CD4-positive, alpha-beta T cell treated with Interleukin-6 for 4 hours (primary cell): ENCODE measurements around the gene ANKLE2.
A peak's percentile ranks its signal among the peaks of the same experiment; 100 is the strongest.
"Not testable (repeated sequence)": the region's sequence is repeated elsewhere in the genome, so short reads cannot be mapped to it uniquely, and the experiment has no call there.

ENCODE experiments used
- DNase-seq: peaks from one replicate; pipeline ENCODE4 v3.0.0-alpha.2; 2020; ENCODE audit warnings: mixed read lengths

The ANKLE2 gene

DNA sequence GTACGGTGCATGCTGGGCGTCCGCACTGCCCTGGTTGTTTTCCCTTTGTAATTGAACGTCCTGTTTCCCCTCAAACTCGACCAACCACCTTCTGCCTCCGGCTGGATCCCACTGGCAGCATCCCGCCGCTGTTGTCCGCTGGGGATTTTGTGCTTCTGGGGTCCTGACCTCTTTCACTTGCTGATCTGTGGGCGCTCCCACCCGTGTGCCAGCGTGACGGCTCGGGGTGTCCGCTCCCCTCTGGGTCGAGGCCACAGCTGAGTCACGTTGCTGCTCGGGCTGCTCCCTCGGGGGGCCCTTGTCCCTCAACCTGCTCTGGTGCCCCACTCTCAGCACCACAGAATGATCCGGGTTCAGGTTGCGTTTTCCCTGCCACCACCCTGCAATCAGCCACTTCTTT, 43.0 kb downstream of the ANKLE2 start:
- DNase-seq, result no peak

DNA sequence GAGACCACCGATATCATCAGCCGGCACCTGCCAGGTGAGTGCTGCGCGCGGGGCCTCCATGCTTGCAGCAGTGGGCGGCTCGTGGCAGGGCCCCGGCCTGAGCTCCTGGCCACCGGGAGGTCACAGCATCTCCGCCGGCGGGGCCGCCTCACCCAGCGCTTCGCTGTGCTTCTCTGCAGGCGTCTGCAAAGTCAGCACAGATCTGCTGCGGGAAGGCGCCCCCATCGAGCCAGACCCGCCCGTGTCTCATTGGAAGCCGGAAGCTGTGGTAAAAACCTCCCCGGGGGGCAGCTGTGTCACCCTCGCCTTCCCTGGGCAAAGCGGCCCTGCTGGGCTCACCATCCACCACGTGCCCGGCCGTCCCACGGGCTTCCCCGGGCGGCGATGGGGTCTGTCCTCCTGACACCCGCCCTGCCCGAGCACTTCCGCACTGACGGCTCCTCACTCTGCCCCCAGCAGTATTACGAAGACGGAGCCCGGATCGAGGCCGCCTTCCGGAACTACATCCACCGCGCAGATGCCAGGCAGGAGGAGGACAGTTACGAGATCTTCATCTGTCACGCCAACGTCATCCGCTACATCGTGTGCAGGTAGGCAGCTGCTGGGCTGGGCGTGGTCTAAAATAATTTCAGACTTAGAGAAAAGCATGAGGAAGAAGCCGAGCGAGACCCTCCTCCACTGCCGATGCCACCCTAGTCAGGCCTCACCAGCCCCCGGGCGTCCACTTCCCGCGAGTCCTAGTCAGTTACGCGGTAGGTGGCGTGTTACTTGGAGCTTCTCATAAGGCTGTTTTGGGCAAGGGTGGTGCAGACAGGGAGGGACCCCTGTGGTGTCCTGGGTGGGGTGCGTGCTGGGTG, 43.9 kb downstream of the ANKLE2 start:
- DNase-seq, result no peak

DNA sequence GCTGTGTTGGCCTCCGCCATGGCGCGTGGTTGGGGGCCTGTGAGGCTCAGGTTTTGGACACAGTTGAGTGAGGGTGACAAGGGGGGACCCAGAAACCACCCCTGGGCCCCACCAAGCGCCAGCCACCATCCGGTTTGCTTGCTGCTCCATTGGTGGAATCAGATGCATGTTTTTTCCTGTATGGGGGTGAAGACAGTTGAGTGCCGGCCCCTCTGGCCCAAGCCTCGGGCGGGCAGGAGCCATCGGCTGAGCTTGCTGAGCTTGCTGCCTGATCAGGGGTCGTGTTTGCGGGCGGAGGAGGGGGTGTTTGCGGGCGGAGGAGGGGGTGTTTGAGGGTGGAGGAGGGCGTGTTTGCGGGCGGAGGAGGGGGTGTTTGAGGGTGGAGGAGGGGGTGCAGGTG, 44.6 kb downstream of the ANKLE2 start:
- no peak for DNase-seq

DNA sequence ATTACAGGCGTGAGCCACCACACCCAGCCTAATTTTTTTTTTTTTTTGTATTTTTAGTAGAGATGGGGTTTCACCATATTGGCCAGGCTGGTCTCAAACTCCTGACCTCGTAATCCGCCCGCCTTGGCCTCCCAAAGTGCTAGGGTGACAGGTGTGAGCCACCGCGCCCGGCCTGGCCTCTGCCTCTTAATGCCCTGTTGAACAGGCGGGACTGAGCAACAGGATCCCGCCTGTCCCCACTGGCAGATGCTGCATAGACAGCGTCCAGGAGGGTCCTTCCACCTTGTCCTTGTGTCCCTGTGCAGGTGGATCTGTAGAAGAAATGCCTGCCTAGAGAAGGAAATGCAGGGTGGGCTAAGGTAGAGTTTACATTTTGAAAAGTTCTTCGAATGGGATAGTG, 45.3 kb downstream of the ANKLE2 start:
- DNase-seq, result no peak

DNA sequence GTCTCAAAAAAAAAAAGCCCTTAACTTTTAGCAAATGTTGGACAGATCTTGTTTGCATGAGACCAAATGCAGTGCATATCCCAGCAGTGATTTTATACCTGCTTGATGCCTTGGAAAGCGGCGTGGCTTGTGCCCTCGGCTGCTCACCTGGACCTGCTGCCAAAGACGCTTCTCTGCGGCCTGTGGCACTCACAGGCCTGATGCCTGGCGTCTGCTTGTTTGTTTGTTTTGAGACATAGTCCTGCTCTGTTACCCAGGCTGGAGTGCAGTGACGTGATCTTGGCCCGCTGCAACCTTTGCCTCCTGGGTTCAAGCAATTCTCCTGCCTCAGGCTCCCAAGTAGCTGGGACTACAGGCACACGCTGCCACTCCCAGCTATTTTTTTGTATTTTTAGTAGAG, 45.8 kb downstream of the ANKLE2 start:
- DNase-seq, result no peak

DNA sequence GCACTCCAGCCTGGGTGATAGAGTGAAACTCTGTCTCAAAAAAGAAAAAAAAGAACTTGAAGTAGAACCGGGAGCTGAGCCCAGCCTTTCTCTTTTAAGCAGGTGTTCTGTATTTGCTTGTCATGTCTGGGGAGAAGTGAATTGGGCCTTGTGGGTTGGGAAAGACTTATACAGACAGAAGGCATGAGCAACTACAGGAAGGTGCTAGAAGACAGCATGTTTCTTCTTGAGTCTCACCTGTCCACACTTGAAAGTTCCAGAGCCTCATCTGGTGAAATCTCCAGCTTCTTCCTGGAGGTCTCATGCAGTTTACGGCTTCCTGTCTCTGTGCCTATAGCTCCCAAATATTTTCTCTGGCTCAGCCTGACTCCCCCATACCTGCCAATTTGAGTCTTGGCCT, 48.5 kb downstream of the ANKLE2 start:
- DNase-seq, result no peak

DNA sequence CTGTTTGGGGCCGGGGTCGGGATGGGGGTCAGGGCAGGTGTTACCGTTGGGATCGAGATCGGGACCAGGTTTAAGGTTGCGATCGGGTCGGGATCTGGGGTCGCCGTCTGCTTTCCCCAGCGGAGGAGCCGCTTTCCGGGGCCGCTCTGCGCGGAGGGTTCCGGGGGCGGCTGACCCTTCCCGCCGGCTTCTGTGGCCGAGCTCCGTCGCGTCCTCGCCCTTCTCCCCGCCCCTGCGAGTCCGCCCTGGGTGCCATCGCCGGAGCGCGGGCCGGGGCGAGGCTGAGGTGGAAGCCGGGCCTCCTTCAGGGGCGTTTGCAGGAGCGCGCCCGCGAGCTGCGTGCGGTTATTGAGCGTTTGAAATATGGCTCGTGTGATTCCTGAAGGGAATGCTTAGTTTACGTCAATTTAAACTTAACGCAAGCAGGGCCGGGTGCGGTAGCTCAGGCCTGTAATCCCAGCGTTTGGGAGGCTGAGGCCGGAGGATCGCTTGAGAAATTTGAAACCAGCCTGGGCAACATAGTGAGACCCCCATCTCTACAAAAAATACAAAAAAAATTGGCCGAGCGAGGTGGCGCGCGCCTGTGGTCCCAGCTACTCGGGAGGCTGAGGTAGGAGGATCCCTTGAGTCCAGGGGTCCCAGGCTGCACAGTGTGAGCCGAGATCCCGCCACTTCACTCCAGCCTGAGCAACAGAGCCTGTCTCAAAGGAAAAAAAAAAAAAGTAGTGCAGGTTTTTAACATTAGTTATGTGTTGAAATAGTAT, 50.4 kb downstream of the ANKLE2 start:
- peak; percentile 12 for DNase-seq

DNA sequence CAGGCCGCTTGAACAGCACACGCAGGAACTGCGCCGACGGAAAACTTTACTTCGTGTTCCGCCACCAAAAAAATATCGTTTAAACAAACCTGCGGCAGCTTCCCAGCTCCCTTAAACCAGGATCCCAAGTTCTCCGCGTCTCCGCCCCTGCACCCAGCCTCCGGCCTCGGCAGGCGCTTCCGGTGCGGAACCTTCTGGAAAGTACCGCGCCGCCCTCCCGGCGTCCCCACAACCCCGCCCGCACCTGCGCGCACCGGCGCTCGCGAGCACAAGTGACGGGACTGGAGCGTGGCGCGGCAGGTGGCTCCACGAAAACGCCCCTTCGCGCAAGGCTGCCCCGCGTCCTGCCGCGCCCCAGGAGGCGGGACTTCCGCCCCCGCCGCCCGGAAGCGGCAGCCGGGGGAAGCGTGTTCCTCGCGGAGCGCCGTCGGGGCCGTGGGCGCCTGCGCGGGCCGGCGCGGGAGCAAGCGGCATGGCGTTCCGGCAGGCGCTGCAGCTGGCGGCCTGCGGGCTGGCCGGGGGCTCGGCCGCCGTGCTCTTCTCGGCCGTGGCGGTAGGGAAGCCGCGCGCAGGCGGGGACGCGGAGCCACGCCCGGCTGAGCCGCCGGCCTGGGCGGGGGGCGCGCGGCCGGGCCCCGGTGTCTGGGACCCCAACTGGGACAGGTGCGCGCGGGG, 51.1 kb downstream of the ANKLE2 start, which contains the start of gene PGAM5:
TSS of gene PGAM5 (plus strand) at position 438 of the 675 bp plus-strand sequence. CDS start at position 473, 35 bp downstream.
- peak; percentile 95 for DNase-seq

DNA sequence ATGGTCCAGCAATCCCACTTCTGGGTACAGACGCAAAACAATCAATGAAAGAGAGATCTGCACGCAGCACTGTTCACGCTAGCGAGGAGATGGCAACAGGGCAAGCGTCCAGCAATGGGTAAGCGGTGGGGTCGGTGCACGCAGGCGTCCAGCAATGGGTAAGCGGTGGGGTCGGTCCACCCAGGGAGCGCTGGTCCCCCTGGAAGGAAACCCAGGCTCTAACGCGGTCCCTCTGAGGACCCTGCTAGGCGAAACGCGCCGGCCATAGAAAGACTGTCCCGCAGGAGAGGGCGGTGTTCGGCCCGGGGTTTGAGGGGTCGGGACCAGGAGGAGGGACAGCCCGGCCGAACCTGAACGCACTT, 51.6 kb downstream of the ANKLE2 start:
- DNase-seq, result no peak

DNA sequence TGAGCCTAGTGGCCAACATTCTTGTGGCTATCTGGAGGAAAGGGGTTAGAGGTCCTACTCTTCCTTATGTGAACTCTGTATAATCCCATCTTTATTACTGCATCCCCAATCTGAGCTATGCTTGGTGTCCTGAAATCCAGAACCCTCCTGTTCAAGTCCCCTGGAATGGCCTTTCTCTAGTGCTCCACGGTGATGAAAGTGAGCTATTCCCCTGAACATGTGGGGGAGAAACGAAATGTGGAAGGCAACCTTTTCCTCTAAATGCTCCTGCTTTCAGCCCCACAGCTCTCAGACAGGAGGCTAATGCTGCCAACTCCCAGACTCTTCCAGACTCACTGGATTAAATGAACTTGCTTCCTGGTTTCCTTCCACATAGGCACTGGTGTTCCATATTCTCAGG, 53.5 kb downstream of the ANKLE2 start:
- DNase-seq, result no peak

DNA sequence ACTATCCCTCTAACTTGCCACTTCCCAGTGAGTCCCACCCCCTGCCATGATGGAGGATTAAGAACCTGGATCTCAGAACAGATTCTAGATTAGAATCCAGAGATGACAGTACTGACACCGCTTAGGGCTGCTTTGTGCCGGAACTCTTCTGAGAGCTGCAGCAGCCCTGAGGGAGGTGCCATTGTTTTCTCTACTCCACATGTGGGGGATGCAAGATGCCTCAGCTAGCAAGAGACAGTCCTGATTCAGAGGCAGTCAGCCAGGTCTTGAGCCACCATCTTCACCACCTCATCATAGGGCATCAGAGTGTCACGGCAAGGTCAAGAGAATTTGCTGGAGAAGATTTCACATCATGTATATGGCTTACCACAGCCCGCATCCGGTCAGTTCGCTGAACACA, 54.4 kb downstream of the ANKLE2 start:
- no peak for DNase-seq

DNA sequence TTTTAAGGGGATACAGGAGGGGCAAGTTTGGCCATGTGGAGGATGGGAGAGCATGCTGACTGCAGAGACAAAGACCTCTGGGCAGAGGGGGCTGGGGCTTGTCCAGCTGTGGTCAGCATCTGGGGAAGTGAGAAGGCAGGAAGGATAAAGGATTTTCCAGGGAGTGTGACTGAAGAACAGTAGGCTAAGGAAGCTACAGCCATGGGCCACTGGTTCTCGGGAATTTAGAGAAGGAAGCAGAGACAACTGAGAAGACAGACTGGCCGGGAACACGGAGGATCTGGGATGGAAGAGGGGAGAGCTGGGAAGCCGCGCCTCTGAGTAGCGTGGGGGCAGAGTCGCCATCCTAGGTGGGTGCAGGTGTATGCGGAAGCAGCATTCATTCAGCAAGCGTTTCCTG, 58.0 kb downstream of the ANKLE2 start:
- no peak for DNase-seq

DNA sequence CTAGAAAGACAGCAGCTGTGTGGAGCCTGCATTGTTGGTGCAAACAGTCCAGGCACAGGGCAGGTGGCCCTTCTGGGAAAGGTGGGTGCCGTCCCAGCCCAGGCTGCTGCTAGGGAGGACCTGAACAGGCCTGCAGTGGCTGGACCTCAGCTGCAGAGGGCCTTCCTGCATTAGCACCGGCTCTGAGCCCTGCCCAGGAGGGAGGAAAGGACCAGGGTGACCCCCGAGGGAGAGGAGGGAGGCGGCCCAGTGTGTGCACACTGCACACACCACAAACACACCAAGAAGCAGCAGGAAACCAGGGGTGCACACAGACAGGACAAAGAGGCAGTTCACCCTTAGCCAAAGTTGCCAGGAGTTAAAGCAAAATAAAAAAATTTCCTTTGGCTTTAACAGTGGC, 59.0 kb downstream of the ANKLE2 start:
- DNase-seq, result no peak

DNA sequence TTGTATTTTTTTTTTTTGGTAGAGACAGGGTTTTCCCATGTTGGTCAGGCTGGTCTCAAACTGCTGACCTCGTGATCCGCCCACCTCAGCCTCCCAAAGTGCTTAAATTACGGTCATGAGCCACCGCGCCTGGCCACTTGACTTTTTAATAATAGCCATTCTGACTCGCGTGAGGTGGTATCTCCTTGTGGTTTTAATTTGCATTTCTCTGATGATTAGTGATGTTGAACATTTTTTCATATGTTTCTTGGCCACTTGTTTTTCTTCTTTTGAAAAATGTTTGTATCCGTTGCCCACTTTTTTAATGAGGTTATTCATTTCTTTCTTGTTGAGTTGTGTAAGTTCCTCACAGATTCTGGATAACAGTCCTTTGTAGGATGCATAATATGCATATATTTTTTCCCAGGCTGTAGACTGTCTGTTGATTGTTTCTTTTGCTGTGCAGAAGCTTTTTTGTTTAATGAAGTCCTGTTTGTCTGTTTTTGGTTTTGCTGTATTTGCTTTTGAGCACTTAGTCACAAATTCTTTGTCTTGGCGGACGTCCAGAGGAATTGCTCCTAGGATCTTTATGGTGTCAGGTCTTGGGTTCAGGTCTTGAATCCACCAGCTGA, 61.3 kb downstream of the ANKLE2 start:
- no peak for DNase-seq

DNA sequence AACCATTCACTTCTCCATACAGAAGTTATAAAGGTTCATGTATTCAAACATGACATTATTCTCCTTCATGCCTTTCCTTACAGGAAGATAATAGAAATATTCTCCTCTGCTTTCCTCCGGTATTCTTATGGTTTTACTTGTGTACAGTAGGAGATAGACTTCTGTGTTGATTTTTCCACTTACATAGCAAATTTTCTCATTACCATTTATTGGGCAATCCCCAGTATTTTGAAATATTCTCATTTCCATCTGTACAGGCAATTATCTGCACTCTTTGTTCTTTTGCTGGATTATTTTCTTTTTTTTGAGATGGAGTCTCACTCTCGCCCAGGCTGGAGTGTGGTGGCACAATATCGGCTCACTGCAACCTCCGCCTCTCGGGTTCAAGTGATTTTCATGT, 63.3 kb downstream of the ANKLE2 start:
- no peak for DNase-seq

DNA sequence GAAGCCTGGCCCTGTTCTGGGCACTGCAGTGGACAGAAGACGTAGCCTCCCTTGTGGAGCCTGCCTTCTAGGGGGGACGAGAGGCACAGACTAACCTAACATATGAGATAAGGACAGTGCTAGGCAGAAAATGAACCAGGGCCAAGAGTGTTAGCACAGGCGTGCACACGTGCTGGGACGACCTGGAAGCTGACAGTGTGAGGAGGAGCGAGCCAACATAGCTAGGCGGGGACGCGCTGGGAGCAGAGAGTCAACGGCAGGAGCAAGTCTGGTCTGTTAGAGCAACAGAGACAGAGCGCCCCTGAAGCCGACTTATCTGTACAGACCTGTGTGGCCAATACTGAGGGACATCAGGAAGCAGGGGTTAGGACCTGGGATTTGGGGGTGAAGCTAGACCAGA, 66.2 kb downstream of the ANKLE2 start:
- DNase-seq, result no peak

DNA sequence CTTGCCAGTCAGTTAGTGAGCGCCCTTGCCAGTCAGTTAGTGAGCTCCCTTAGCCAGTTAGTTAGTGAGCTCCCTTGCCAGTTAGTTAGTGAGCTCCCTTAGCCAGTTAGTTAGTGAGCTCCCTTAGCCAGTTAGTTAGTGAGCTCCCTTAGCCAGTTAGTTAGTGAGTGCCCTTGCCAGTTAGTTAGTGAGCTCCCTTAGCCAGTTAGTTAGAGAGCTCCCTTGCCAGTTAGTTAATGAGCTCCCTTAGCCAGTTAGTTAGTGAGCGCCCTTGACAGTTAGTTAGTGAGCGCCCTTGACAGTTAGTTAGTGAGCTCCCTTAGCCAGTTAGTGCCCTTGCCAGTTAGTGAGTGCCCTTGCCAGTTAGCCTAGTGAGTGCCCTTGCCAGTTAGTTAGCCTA, 66.7 kb downstream of the ANKLE2 start:
- DNase-seq, result not testable (repeated sequence)

DNA sequence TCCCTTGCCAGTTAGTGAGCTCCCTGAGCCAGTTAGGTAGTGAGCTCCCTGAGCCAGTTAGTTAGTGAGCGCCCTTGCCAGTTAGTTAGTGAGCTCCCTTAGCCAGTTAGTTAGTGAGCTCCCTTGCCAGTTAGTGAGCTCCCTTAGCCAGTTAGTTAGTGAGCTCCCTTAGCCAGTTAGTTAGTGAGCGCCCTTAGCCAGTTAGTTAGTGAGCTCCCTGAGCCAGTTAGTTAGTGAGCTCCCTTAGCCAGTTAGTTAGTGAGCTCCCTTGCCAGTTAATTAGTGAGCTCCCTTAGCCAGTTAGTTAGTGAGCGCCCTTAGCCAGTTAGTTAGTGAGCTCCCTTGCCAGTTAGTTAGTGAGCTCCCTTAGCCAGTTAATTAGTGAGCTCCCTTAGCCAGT, 69.6 kb downstream of the ANKLE2 start:
- not testable (repeated sequence) for DNase-seq

DNA sequence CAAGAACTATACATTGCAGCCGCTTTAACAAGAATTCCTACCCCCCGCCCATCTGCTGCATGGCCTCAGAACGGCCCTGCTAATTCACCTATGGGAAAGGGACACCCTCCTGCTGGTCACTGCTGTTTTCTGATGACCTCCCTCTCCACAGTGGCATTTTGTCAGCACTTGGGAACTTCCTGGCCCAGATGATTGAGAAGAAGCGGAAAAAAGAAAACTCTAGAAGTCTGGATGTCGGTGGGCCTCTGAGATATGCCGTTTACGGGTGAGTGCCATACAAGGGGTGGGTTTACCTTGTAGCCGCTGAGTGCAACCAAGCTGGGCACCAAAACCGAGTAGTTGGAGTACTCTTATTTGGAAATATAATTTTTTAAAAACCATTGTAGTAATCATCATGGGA, 71.5 kb downstream of the ANKLE2 start:
- no peak for DNase-seq

DNA sequence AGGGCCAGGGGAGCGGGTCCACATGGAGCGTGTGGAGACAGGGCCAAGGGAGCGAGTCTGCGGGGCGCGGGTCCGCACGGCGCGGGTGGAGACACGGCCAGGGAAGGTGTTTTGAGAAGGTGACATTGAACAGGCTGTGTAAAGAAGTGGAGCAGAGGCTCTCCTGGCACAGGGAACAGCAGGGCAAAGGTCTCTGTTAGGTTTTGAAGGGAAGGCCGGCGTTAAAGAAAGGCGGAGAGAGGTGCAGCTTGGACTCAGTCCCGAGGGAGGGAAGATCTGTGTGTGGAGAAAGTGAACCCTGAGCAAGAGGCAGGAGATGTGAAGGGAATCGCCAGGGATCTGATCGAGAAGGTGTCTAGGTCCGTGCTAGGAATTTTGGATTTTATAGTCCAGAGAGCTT, 72.4 kb downstream of the ANKLE2 start:
- DNase-seq, result no peak

DNA sequence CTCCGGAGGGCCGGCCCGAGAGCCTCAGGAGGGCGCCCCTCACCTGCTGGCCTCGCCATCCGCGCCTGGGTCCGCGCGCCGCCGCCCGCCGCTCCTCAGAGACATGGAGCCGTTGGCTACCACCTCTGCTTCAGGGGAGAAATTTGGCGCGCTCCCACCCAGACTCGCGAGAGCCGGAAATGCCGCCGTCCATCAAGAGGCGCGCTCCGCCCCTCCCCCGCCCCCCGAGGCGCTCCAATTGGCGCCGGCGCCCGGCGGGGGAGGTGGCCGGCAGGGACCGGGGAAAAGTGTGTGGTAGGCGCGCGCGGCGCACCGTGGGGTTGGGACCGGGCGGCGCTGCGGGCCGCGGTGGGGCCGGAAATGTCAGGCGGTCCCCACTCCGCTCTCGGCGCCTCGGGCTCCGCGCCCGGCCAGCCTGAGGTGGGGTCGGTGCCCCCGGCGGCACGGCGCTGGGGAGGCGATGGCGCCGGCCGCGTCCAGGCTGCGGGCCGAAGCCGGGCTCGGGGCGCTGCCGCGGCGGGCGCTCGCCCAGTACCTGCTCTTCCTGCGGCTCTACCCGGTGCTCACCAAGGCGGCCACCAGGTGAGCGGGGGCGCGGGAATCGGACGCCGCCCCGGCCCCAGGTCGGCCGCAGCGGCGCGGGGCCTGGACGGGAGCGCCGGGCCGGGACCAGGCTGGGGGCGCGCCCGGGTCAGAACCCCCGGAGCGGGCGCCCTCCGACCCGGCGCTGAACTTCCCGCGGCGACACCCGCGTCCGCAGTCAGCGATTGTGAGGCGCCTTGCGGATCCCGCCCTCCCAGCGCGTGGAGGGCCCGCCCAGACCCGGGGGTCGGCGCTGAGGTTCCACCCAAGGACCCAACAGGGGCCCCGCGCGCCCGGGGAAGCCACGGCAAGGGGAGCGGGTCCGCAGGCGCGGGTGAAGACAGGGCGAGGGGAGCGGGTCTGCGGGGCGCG, 74.1 kb downstream of the ANKLE2 start, which contains the start of the genes POLE and PXMP2:
TSS of gene POLE (minus strand) at position 132 of the 954 bp plus-strand sequence. CDS start at position 105, 27 bp downstream.
TSS of gene PXMP2 (plus strand) at position 377 of the 954 bp plus-strand sequence. CDS start at position 461, 84 bp downstream.
- peak; percentile 97 for DNase-seq

DNA sequence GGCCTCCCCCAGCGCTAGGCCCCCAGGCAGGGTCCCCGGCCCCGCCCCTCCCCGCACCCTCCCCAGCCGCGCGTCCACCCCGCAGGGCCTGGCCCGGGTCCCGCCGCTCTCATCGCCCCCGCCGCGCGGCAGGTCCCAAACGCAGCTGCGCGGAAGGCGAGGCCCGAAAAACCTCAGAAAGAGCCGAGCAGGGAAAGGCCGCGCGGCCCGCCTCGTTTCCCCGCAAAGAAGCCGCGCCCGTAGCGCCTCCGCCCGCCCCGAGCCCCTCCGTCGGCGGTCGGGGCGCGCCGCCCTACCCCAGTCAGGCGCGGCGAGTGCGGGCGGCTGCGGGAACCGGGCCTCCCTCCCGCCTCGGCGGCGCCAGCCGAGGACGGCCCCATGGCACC, 74.8 kb downstream of the ANKLE2 start:
- DNase-seq, result no peak
